ENCODE measurements around the gene TRAM2.

TRAM2 gene

GRCh38 chr6:52564856-52565255 lies 12.0 kb downstream of the TRAM2 start:
- DNase-seq: no peak

GRCh38 chr6:52562911-52563310 lies 13.9 kb downstream of the TRAM2 start:
- DNase-seq: no peak

- DNase-seq: no peak
Observed at GRCh38 chr6:52560462-52560861, 16.4 kb downstream of the TRAM2 start.

- DNase-seq: no peak
Observed at GRCh38 chr6:52558266-52559000, 18.4 kb downstream of the TRAM2 start.

- no peak for DNase-seq
Observed at GRCh38 chr6:52557389-52558265, 19.2 kb downstream of the TRAM2 start.

- no peak for DNase-seq
Observed at GRCh38 chr6:52555518-52556233, 21.2 kb downstream of the TRAM2 start.

GRCh38 chr6:52554684-52555280 lies 22.1 kb downstream of the TRAM2 start:
- DNase-seq: no peak

GRCh38 chr6:52553719-52554118 lies 23.1 kb downstream of the TRAM2 start:
- no peak for DNase-seq

- no peak for DNase-seq
Observed at GRCh38 chr6:52553158-52553557, 23.7 kb downstream of the TRAM2 start.

- no peak for DNase-seq
Observed at GRCh38 chr6:52552278-52552643, 24.6 kb downstream of the TRAM2 start.

GRCh38 chr6:52551483-52552277 lies 25.2 kb downstream of the TRAM2 start:
- DNase-seq: no peak

GRCh38 chr6:52550870-52551269 lies 26.0 kb downstream of the TRAM2 start:
- DNase-seq: no peak

- no peak for DNase-seq
Observed at GRCh38 chr6:52550014-52550575, 26.8 kb downstream of the TRAM2 start.

- no peak for DNase-seq
Observed at GRCh38 chr6:52549428-52549827, 27.4 kb downstream of the TRAM2 start.

GRCh38 chr6:52548999-52549398 lies 27.9 kb downstream of the TRAM2 start:
- DNase-seq: no peak

- no peak for DNase-seq
Observed at GRCh38 chr6:52548353-52548713, 28.5 kb downstream of the TRAM2 start.

GRCh38 chr6:52547647-52548352 lies 29.1 kb downstream of the TRAM2 start:
- no peak for DNase-seq

- no peak for DNase-seq
Observed at GRCh38 chr6:52546678-52547077, 30.2 kb downstream of the TRAM2 start.

GRCh38 chr6:52546192-52546591 lies 30.7 kb downstream of the TRAM2 start:
- no peak for DNase-seq

- no peak for DNase-seq
Observed at GRCh38 chr6:52545406-52546119, 31.3 kb downstream of the TRAM2 start.
